COLO829 (cell line): ENCODE data around the gene MYT1.
A peak's percentile ranks its signal among the peaks of the same experiment; 100 is the strongest.

Source experiments
- DNase-seq: peaks from one replicate; pipeline ENCODE4 v3.0.0; 2012; ENCODE audit warnings: low spot score

Gene MYT1

GRCh38 chr20:64219202-64219601, 55.0 kb downstream of the MYT1 start:
- DNase-seq: no peak

DNA sequence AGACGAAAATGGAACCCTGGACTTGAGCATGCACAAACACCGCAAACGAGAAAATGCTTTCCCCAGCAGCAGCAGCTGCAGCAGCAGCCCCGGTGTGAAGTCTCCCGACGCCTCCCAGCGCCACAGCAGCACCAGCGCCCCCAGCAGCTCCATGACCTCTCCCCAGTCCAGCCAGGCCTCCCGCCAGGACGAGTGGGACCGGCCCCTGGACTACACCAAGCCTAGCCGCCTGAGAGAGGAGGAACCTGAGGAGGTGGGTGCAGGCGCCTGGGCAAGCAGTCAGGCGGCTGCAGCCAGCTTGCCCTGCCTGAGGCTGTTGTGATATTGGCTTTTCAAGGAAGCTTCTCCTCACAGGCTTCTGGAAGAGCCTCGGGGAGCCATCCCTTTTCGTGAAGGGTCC, 55.5 kb downstream of the MYT1 start:
- DNase-seq: no peak

GRCh38 chr20:64220420-64220819, 56.2 kb downstream of the MYT1 start:
- DNase-seq: no peak

DNA sequence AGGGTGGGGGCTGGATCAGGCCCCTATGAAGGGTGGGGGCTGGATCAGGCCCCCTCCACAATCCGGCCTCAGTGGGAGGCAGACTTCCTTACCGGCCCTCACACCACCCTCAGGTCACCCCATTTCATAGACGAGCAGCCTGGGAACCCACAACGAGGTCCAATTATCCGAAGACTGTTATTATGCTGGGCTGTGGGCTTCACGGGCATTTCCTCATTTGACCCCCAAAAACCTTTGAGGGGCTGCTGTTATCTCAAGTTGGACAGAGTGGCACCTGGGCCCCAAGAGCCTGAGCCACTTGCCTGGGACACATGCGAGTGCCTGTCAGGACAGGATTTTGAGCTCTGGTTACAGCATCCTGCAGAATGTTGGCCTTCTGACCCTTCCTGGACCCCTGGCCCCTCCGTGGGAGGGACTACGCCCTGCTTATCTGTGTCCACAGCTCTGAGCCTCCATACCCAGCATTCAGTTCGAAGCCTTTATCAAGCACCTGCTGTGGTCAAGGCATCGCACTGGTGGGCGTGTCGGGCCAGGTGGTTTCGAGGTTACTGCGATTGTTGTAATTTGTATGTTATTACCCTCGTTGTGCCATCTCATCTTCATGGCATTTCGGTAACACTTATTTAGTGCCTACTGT, 56.8 kb downstream of the MYT1 start:
- DNase-seq: no peak

- DNase-seq: no peak
These were observed 58.1 kb downstream of the MYT1 start for GRCh38 chr20:64222291-64222735.

DNA sequence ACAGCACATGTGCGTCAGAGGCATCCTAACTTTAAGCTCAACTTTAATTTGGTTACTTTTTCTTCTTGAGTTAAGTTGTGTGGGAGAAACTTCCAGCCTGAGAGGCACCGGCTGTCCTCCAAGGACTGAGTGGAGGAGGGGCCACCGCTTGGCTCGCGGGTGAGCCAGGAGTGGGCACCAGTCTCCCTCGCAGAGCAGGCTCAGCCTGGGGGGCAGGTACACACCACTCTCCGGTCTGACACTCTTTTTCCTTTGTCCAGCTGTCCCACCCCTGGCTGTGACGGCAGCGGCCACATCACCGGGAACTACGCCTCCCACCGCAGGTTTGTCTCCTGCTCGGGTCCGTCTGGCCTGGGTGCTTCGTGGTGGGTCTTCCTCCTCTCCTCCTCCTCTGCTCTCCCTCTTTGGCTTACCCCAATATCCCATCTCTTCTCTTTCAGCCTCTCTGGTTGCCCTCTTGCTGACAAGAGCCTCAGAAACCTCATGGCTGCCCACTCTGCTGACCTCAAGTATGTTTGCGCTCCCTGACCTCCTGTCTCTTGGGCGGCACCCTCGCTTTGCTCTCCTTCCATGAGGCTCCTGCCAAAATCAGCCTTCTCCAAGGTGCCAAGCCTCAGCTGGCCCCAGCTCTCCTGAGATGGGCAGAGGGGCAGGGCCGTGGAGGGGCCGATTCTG, 58.7 kb downstream of the MYT1 start:
- no peak for DNase-seq

GRCh38 chr20:64223526-64224067, 59.3 kb downstream of the MYT1 start:
- DNase-seq: no peak

DNA sequence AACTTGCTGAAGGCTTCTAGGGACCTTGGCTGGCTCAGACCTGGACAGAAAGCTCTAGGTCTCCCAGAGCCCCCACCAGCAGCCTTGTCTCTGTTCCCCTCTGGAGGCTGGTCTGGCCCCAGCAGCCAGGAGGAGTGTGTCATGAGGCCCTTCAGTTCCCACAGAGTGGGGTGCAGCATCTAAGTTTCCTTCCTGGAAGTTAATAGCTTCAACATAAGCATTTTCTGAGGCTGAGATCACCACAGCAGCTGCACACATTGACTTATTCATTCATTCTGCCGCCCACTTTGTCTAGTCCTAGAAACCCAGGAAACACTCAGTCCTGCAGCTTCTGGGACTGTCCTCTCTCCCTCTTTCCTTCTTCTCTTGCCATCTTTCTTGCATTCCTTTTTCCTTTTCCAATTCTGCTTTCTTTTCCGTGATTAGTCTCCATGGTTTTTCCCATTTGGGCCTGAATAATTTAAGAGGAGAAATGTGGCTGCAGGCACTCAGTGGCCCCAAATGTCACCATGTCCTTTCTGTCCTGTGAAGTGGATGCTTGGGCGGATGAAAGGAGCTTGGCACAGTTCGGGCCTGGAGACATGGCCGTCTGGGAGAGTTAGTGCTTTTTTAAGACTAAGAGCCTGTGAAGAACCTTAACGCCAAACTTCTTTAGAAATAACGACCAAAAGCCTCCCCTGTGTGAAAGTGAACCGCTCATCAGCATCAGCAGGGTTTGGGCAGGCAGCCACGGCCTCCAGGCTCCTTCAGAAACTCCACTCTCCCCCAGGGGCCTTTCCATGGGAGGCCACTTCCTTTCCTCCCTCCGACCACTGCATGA, 60.3 kb downstream of the MYT1 start:
- DNase-seq: peak; percentile 51

- no peak for DNase-seq
These were observed 60.9 kb downstream of the MYT1 start for GRCh38 chr20:64225171-64225595.

DNA sequence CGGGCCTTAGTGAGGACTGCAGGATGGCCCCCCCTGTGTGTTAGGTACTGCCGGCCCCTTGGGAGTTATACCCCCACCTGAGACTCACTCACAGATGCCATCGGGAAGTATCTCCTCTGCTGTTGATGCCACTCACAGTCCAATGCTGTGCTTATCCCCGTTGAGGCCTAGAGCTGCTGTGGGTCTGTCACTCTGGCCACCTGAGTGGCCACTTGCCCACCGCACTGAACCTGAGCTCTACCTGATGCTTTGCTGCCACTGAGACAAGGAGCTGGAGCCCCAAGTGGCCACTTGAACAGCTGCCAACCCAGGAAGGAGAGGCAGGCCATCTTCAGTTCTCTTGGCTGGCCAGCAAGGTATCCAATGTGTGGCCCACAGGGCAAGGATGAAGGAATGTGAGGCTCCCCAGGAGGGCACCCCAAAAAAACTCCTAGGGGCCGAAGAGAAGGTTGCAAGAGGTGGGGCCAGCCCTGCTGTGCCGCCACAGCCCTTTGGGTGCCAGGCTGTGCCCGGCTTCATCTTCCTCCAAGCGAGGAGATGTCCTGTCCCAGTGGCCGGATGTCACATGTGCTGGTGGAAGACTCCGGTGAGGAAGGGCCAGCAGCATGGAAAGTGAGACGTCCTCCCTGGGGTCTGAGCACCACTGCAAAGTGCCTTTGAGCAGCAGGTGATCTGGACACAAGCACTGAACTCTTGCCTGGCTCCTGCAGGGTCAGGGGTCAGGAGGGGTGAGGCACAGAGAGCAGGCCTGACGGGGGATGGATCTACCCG, 61.8 kb downstream of the MYT1 start:
- DNase-seq: no peak

- DNase-seq: no peak
These were observed 62.7 kb downstream of the MYT1 start for GRCh38 chr20:64226686-64227580.

- no peak for DNase-seq
These were observed 63.9 kb downstream of the MYT1 start for GRCh38 chr20:64228086-64228653.

DNA sequence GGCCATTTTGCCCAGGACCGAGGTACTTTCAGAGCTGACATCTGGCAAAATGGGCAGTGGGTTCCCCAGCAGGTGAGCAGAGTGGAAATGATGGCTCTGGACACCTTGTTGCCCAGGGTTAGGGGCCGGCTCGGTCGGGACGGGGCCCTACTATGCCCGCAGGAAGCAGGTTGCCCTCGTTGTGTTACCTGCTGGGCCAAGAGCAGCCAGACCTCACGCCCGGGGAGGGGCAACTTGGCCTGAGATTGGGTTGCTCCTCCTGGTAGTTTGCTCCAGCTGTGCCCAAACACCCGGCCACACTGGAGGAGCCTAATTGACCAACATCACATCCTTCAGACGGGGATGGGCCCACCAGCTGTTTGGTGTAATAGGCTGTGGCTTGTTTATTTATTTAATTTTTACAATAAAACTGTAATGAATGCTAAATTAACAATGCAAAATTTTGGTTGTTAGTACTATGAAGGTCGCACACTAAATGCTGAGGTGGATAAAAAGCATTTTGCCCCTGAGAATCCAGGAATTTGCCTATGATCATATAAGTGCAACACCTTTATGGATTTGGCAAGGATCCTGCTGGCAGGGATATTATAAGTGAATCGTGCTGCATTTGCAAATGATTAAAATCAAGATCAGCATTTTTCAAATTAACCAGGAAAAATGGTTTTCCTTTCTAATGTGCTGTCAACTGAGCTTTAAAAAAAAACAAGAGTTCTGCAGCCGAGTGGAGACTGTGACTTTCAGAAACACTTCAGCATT, 64.7 kb downstream of the MYT1 start:
- no peak for DNase-seq

GRCh38 chr20:64229507-64230061, 65.3 kb downstream of the MYT1 start:
- no peak for DNase-seq

DNA sequence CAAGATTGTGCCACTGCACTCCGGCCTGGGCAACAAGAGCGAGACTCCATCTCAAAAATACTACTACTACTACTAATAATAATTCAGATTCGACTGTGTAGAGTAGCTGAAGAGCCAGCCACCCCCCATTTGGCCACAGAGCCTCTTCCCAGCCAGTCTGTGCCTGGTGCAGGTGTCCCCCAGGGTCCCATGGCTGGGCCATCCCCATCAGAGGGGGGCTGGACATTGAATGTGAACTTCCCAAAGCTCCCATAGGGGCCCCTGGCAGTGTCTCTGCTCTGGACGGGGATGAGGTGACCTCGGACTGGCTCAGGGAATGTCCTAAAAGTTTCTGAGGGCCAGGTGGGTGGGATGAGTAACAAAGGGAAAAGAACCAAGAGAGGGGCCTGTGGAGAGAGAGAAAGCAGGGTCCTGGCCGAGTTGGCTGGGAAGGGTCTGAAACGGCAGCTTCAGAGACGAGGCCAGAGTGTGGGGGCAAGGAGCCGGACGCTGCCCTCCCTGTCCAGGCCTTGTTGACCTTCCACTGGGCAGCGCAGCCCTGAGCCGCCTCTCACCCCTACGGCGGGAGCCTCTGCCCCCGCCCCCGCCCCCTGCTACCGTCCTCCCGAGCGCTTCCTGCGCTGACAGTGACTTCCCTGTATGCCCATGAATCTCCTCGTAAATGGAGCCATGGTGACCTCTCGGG, 66.4 kb downstream of the MYT1 start:
- DNase-seq: no peak

- DNase-seq: no peak
These were observed 67.6 kb downstream of the MYT1 start for GRCh38 chr20:64231621-64232550.

- DNase-seq: no peak
These were observed 68.5 kb downstream of the MYT1 start for GRCh38 chr20:64232794-64233193.

DNA sequence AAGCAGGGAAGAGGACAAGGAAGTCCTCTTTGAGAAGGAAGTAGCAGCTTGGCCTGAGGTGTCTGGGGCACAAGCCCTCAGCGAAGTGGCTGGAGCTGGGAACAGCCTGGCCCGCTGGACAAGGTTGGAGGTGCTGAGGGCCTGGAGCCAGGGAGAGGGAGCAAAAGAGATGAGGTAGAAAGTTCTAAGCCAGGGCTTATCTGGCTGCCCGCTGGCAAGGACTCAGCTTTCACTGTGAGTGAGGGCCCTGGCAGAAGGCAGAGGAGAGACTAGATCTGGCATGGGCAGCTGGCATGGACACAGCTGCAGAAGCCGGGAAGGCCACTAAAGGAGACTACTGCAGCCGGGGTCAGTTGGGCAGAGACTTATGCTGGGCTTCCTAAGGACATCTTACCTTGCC, 69.5 kb downstream of the MYT1 start:
- DNase-seq: no peak
